Liver (tissue), 9 donors: ENCODE results near the gene SKOR2. TPM values are rescaled to one million over a fixed set of nuclear protein-coding genes. Genes with fewer than 3 reads are reported as not detected.

Source experiments
- DNase-seq: peaks from one replicate; pipeline ENCODE4 v3.0.0-alpha.2; 2017; ENCODE audit warnings: low spot score
- H3K27ac ChIP-seq, 2 donors: one replicate each; pipeline ENCODE4 v1.7.0; 2013; ENCODE audit warnings: inconsistent platforms in 2 of 2, low read length in 2 of 2, control low read depth in 1 of 2, low read depth in 1 of 2, mild to moderate bottlenecking in 1 of 2
- H3K27me3 ChIP-seq, 4 donors: one replicate each; pipeline versions ENCODE4 v1.6.1 to v1.7.0; 2013; ENCODE audit warnings: low read length in 3 of 4, inconsistent platforms in 1 of 4, mild to moderate bottlenecking in 1 of 4, moderate library complexity in 1 of 4; ENCODE audit not compliant: control insufficient read depth in 4 of 4, insufficient read depth in 4 of 4
- H3K36me3 ChIP-seq, 4 donors: one replicate each; pipeline versions ENCODE4 v1.6.1 to v1.7.0; 2013; ENCODE audit warnings: low read length in 3 of 4, mild to moderate bottlenecking in 3 of 4, low read depth in 1 of 4, moderate library complexity in 1 of 4; ENCODE audit not compliant: control insufficient read depth in 4 of 4, insufficient read depth in 3 of 4
- H3K4me1 ChIP-seq, 4 donors: one replicate each; pipeline versions ENCODE4 v1.6.1 to v1.7.0; 2013; ENCODE audit warnings: low read length in 3 of 4, mild to moderate bottlenecking in 3 of 4, moderate library complexity in 1 of 4; ENCODE audit not compliant: control insufficient read depth in 4 of 4, insufficient read depth in 4 of 4
- H3K4me3 ChIP-seq, 3 donors: one replicate each; pipeline versions ENCODE4 v1.6.1 to v1.7.0; 2013; ENCODE audit warnings: low read length in 3 of 3, control low read depth in 1 of 3, low read depth in 1 of 3, mild to moderate bottlenecking in 1 of 3
- H3K9ac ChIP-seq, 2 donors: one replicate each; pipeline ENCODE4 v1.7.0; 2013; ENCODE audit warnings: low read length in 2 of 2, mild to moderate bottlenecking in 2 of 2, moderate library complexity in 2 of 2, control low read depth in 1 of 2, low read depth in 1 of 2
- H3K9me3 ChIP-seq, 4 donors: one replicate each; pipeline versions ENCODE4 v1.6.1 to v1.7.0; 2013; ENCODE audit warnings: low read length in 3 of 4; ENCODE audit not compliant: control insufficient read depth in 4 of 4
- EGR1 ChIP-seq, 2 donors: IDR thresholded peaks; 2 replicates each; pipeline ENCODE4 v1.6.1; 2016 to 2018; ENCODE audit warnings: antibody characterized with exemption in 2 of 2, low read depth in 2 of 2
- FOXA1 ChIP-seq: IDR thresholded peaks from 2 replicates; pipeline ENCODE4 v1.6.1; 2016; ENCODE audit warnings: antibody characterized with exemption
- FOXA2 ChIP-seq: IDR thresholded peaks from 2 replicates; pipeline ENCODE4 v1.6.1; 2016; ENCODE audit warnings: antibody characterized with exemption
- GABPA ChIP-seq, 2 donors: IDR thresholded peaks in 1 of 2; conservative IDR thresholded peaks in 1 of 2; 2 replicates each; pipeline ENCODE4 v1.6.1; 2016; ENCODE audit warnings: antibody characterized with exemption in 2 of 2, mild to moderate bottlenecking in 1 of 2, moderate library complexity in 1 of 2
- HNF4A ChIP-seq, 2 donors: conservative IDR thresholded peaks; 2 replicates each; pipeline ENCODE4 v1.6.1; 2016; ENCODE audit warnings: antibody characterized with exemption in 2 of 2, mild to moderate bottlenecking in 2 of 2
- HNF4G ChIP-seq: IDR thresholded peaks from 2 replicates; pipeline ENCODE4 v1.6.1; 2016; ENCODE audit warnings: antibody characterized with exemption
- JUND ChIP-seq, 2 donors: IDR thresholded peaks; 2 replicates each; pipeline ENCODE4 v1.6.1; 2016; ENCODE audit warnings: antibody characterized with exemption in 2 of 2
- NR2F2 ChIP-seq: IDR thresholded peaks from 2 replicates; pipeline ENCODE4 v1.6.1; 2016; ENCODE audit warnings: antibody characterized with exemption
- RAD21 ChIP-seq, 2 donors: IDR thresholded peaks; 2 replicates each; pipeline ENCODE4 v1.6.1; 2016; ENCODE audit warnings: antibody characterized with exemption in 2 of 2, mild to moderate bottlenecking in 2 of 2
- RXRA ChIP-seq, 2 donors: IDR thresholded peaks; 2 replicates each; pipeline ENCODE4 v1.6.1; 2017 to 2018; ENCODE audit warnings: antibody characterized with exemption in 2 of 2, mild to moderate bottlenecking in 1 of 2
- TAF1 ChIP-seq: conservative IDR thresholded peaks from 2 replicates; pipeline ENCODE4 v1.6.1; 2016; ENCODE audit warnings: antibody characterized with exemption, mild to moderate bottlenecking
- YY1 ChIP-seq: IDR thresholded peaks from 2 replicates; pipeline ENCODE4 v1.6.1; 2016; ENCODE audit warnings: antibody characterized with exemption, mild to moderate bottlenecking
- WGBS: extraction: QIAGEN DNeasy Blood & Tissue Kit; methylation state at CpG from one replicate; pipeline ENCODE4 v1.1.7; 2013; 5-methylcytosine and 5-hydroxymethylcytosine counted together
- polyA plus RNA-seq, 2 donors: library from polyadenylated mRNA; stranded (reverse) in 1 of 2; unstranded in 1 of 2; fragments of 200-250 nt in 1 of 2; fragments of >200 nt in 1 of 2; fragmentation: Nextera tagmentation in 1 of 2; extraction: Ambion mirVana in 1 of 2; gene quantifications; one replicate each; pipeline versions ENCODE4 v1.2.1 to v1.2.3, GENCODE V29; 2013 to 2015
- total RNA-seq, 2 donors: library from RNA; depleted of rRNA; stranded (reverse); fragments of >200 nt; gene quantifications; one replicate each; pipeline ENCODE4 v1.2.3, GENCODE V29; 2014
- TF ChIP-seq, protein P1 (sequence below): IDR thresholded peaks from 2 replicates; pipeline ENCODE4 v1.6.1; 2016; ENCODE audit warnings: antibody characterized with exemption
- TF ChIP-seq, protein P2 (sequence below): IDR thresholded peaks from 2 replicates; pipeline ENCODE4 v1.6.1; 2016; ENCODE audit warnings: antibody characterized with exemption, mild to moderate bottlenecking
- TF ChIP-seq, protein P3 (sequence below): IDR thresholded peaks from 2 replicates; pipeline ENCODE4 v1.6.1; 2016; ENCODE audit warnings: antibody characterized with exemption
- donor health status: healthy.
- donor health status: healthy.
- donor health status: healthy.
- donor health status: healthy.
- donor health status: healthy.

The SKOR2 gene
- total and polyA plus RNA-seq, 4 donors = not detected

DNA sequence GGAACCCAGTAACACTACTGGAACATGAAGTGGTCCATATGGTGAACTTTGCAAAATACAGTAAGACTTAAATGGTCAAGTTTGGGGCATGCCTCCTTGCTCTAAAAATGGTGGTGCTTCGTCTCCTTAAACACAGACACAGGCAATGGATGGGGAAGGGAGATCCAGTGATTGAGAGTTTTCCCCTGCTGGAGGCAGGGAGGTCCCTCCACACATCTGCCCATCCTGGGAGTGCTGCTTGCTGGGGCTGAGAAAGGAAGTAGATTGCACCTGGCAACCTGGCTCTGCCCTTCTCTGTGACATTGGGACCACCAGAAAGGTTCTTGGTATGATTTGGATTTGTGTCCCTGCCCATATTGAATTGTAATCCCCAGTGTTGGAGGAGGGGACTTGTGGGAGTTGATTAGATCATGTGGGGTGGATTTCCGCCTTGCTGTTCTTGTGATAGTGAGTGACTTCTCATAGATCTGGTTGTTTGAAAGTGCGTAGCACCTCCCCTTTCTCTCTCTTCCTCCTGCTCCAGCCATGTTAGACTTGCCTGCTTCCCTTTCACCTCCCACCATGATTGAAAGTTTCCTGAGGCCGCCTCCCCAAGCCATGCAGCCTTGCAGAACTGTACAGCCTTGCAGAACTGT lies 35.4 kb upstream of the SKOR2 start:
- Histone ChIP-seq H3K27ac (no peak overlapping the region), H3K9ac (no peak overlapping the region), H3K9me3 (no peaks in the 10 kb centered on the region), H3K4me1 (no peaks in the 10 kb centered on the region), H3K36me3 (no peaks in the 10 kb centered on the region), H3K4me3 (no peak overlapping the region), H3K27me3 (peaks cover 0 to 6% (median 1%) of the 10 kb centered on the region in 4 donors)
- 64% methylated on average over 4 of the region's 4 CpGs for WGBS
- TF ChIP-seq, protein P1, sequence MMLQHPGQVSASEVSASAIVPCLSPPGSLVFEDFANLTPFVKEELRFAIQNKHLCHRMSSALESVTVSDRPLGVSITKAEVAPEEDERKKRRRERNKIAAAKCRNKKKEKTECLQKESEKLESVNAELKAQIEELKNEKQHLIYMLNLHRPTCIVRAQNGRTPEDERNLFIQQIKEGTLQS = no peak
- no peak for TF ChIP-seq GABPA (IDR thresholded peaks at IDR 0.05 in 1 of 2, conservative IDR thresholded peaks at IDR 0.05 in 1 of 2)
- no peak for TF ChIP-seq FOXA1
- TF ChIP-seq, protein P2, sequence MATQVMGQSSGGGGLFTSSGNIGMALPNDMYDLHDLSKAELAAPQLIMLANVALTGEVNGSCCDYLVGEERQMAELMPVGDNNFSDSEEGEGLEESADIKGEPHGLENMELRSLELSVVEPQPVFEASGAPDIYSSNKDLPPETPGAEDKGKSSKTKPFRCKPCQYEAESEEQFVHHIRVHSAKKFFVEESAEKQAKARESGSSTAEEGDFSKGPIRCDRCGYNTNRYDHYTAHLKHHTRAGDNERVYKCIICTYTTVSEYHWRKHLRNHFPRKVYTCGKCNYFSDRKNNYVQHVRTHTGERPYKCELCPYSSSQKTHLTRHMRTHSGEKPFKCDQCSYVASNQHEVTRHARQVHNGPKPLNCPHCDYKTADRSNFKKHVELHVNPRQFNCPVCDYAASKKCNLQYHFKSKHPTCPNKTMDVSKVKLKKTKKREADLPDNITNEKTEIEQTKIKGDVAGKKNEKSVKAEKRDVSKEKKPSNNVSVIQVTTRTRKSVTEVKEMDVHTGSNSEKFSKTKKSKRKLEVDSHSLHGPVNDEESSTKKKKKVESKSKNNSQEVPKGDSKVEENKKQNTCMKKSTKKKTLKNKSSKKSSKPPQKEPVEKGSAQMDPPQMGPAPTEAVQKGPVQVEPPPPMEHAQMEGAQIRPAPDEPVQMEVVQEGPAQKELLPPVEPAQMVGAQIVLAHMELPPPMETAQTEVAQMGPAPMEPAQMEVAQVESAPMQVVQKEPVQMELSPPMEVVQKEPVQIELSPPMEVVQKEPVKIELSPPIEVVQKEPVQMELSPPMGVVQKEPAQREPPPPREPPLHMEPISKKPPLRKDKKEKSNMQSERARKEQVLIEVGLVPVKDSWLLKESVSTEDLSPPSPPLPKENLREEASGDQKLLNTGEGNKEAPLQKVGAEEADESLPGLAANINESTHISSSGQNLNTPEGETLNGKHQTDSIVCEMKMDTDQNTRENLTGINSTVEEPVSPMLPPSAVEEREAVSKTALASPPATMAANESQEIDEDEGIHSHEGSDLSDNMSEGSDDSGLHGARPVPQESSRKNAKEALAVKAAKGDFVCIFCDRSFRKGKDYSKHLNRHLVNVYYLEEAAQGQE = no peak
- no peak for TF ChIP-seq HNF4A (conservative IDR thresholded peaks at IDR 0.05)
- TF ChIP-seq JUND (IDR thresholded peaks at IDR 0.05) = no peak
- no peak for TF ChIP-seq EGR1 (IDR thresholded peaks at IDR 0.05; ENCODE audit: low read depth in 2 of 2)
- DNase-seq = no peak

DNA sequence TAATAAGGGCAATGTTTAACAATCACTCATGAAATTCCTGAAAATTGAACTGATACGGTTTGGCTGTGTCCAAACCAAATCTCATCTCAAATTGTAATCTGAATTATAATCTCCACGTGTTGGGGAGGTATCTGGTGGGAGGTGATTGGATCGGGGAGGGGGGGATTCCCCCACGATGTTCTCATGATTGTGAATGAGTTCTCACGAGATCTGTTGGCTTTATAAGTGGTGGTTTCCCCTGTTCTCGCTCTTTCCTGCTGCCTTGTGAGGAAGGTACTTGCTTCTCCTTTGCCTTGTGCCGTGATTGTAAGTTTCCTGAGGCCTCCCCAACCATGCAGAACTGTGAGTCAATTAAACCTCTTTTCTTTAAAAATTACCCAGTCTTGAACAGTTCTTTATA lies 34.0 kb upstream of the SKOR2 start:
- no peaks in the 10 kb centered on the region for H3K4me1 ChIP-seq
- no peak for TF ChIP-seq RAD21 (IDR thresholded peaks at IDR 0.05)
- 61% methylated on average over 7 of the region's 7 CpGs for WGBS
- no peak overlapping the region for H3K27ac ChIP-seq
- H3K9me3 ChIP-seq = no peaks in the 10 kb centered on the region
- no peaks in the 10 kb centered on the region for H3K36me3 ChIP-seq
- H3K4me3 ChIP-seq = no peak overlapping the region
- H3K27me3 ChIP-seq = peaks cover 0 to 3% (median 1%) of the 10 kb centered on the region in 4 donors
- H3K9ac ChIP-seq = no peak overlapping the region
- DNase-seq = no peak

DNA sequence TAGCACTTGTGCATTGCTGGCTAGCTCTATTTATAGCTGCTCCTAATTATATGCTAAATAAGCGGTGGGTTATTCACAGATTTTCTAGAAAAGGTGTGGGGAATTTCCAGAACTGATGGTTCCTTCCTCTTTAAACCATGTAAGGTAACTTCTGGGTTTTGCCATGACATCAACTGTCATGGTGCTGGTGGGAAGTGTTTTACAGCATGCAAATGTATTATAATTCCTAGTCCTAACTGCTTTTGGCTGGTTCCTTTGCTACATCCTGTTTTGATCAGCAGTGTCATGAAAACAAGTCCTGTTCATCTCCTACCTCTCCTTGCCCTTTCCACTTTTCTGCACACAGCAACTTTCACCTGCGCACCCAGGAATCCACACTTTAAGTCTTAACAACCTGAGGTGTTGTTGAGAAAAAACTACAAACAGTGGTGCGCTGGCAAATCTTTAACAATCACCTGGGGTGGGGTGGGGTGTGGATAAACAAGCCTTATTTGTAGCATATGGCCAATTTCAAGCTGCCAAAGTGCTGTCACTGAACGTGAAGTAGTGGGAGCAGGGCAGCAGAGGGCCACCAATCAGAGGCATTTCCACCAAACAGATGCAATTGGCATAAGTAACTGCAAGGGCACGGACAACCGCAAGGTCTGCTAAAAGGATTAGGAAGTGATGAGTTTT lies 33.4 kb upstream of the SKOR2 start:
- Histone ChIP-seq H3K4me1 (no peaks in the 10 kb centered on the region), H3K27ac (no peak overlapping the region), H3K4me3 (no peak overlapping the region), H3K9me3 (no peaks in the 10 kb centered on the region), H3K27me3 (peaks cover 0 to 3% (median 1%) of the 10 kb centered on the region in 4 donors), H3K36me3 (no peaks in the 10 kb centered on the region), H3K9ac (no peak overlapping the region)
- DNase-seq = no peak
- 61% methylated on average over 6 of the region's 6 CpGs for WGBS
- TF ChIP-seq GABPA (IDR thresholded peaks at IDR 0.05 in 1 of 2, conservative IDR thresholded peaks at IDR 0.05 in 1 of 2) (no peak), RAD21 (IDR thresholded peaks at IDR 0.05) (no peak), TAF1 (no peak), YY1 (no peak), HNF4G (no peak), RXRA (IDR thresholded peaks at IDR 0.05) (no peak), JUND (IDR thresholded peaks at IDR 0.05) (no peak), FOXA1 (no peak), NR2F2 (no peak), FOXA2 (no peak)
- TF ChIP-seq, protein P2 = no peak
- TF ChIP-seq, protein P3, sequence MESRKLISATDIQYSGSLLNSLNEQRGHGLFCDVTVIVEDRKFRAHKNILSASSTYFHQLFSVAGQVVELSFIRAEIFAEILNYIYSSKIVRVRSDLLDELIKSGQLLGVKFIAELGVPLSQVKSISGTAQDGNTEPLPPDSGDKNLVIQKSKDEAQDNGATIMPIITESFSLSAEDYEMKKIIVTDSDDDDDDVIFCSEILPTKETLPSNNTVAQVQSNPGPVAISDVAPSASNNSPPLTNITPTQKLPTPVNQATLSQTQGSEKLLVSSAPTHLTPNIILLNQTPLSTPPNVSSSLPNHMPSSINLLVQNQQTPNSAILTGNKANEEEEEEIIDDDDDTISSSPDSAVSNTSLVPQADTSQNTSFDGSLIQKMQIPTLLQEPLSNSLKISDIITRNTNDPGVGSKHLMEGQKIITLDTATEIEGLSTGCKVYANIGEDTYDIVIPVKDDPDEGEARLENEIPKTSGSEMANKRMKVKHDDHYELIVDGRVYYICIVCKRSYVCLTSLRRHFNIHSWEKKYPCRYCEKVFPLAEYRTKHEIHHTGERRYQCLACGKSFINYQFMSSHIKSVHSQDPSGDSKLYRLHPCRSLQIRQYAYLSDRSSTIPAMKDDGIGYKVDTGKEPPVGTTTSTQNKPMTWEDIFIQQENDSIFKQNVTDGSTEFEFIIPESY = no peak
- TF ChIP-seq, protein P1 = no peak
